ENCODE results near the gene EIF4E2.
A peak's percentile ranks its signal among the peaks of the same experiment; 100 is the strongest.

EIF4E2 gene

GRCh38 chr2:232550354-232551249, at the start of gene EIF4E2, which contains the start of gene TIGD1:
TSS of gene EIF4E2 (plus strand) at chr2:232550689. CDS start at chr2:232550725, 36 bp downstream.
TSS of gene TIGD1 (minus strand) at chr2:232550557. CDS start at chr2:232549882, 675 bp downstream.
- TF ChIP-seq EZH2 (IDR thresholded peaks at IDR 0.05) (no peak), POLR2AphosphoS5 (IDR thresholded peaks at IDR 0.05; ENCODE audit: borderline replicate concordance, low read depth, low read length) (peak; percentile 97)
- H3K9ac ChIP-seq (ENCODE audit: insufficient read length): peak within 1 kb of the TSS; percentile 100
- H3K9me3 ChIP-seq (ENCODE audit: low read depth, low read length): no peaks in the 10 kb centered on the region; the same call in 1 of the 2 replicates
- H3K36me3 ChIP-seq (ENCODE audit: insufficient read depth, low read length): peaks cover 32% of the 10 kb centered on the region
- peak; percentile 35 for DNase-seq (ENCODE audit: low read depth, low spot score)
- H3K4me3 ChIP-seq: peak within 1 kb of the TSS; percentile 100
- H3K27ac ChIP-seq: peak within 1 kb of the TSS; percentile 94

GRCh38 chr2:232501331-232501771, 49.1 kb upstream of the EIF4E2 start:
- Histone ChIP-seq H3K27ac (no peak overlapping the region), H3K9me3 (ENCODE audit: low read depth, low read length) (no peaks in the 10 kb centered on the region), H3K36me3 (ENCODE audit: insufficient read depth, low read length) (no peaks in the 10 kb centered on the region), H3K4me3 (no peak overlapping the region), H3K9ac (ENCODE audit: insufficient read length) (no peak overlapping the region)
- no peak for TF ChIP-seq EZH2 (IDR thresholded peaks at IDR 0.05)
- no peak for TF ChIP-seq FOXP2 (optimal IDR thresholded peaks at IDR 0.05; ENCODE audit: control extremely low read depth, extremely low read length, insufficient read depth)
- TF ChIP-seq POLR2AphosphoS5 (IDR thresholded peaks at IDR 0.05; ENCODE audit: borderline replicate concordance, low read depth, low read length): no peak
- no peak for DNase-seq (ENCODE audit: low read depth, low spot score)

- Histone ChIP-seq H3K4me3 (no peak overlapping the region), H3K9me3 (ENCODE audit: low read depth, low read length) (no peaks in the 10 kb centered on the region), H3K36me3 (ENCODE audit: insufficient read depth, low read length) (no peaks in the 10 kb centered on the region), H3K27ac (no peak overlapping the region), H3K9ac (ENCODE audit: insufficient read length) (no peak overlapping the region)
- TF ChIP-seq POLR2AphosphoS5 (IDR thresholded peaks at IDR 0.05; ENCODE audit: borderline replicate concordance, low read depth, low read length) (no peak), EZH2 (IDR thresholded peaks at IDR 0.05) (no peak), FOXP2 (optimal IDR thresholded peaks at IDR 0.05; ENCODE audit: control extremely low read depth, extremely low read length, insufficient read depth) (no peak)
- no peak for DNase-seq (ENCODE audit: low read depth, low spot score)
Observed at GRCh38 chr2:232501794-232502390, 48.6 kb upstream of the EIF4E2 start.

- no peak overlapping the region for H3K27ac ChIP-seq
- H3K9me3 ChIP-seq (ENCODE audit: low read depth, low read length): no peaks in the 10 kb centered on the region
- H3K9ac ChIP-seq (ENCODE audit: insufficient read length): no peak overlapping the region
- TF ChIP-seq EZH2 (IDR thresholded peaks at IDR 0.05) (no peak), FOXP2 (optimal IDR thresholded peaks at IDR 0.05; ENCODE audit: control extremely low read depth, extremely low read length, insufficient read depth) (no peak), POLR2AphosphoS5 (IDR thresholded peaks at IDR 0.05; ENCODE audit: borderline replicate concordance, low read depth, low read length) (no peak)
- H3K4me3 ChIP-seq: peak overlapping the region; percentile 28; the same call in 1 of the 2 replicates
- H3K36me3 ChIP-seq (ENCODE audit: insufficient read depth, low read length): no peaks in the 10 kb centered on the region
- DNase-seq (ENCODE audit: low read depth, low spot score): no peak
Observed at GRCh38 chr2:232502511-232502910, 48.0 kb upstream of the EIF4E2 start.

GRCh38 chr2:232502911-232503808, 47.3 kb upstream of the EIF4E2 start:
- H3K9ac ChIP-seq (ENCODE audit: insufficient read length): no peak overlapping the region
- no peak for DNase-seq (ENCODE audit: low read depth, low spot score)
- peak overlapping the region; percentile 72 for H3K4me3 ChIP-seq
- no peak overlapping the region for H3K27ac ChIP-seq
- no peak for TF ChIP-seq POLR2AphosphoS5 (IDR thresholded peaks at IDR 0.05; ENCODE audit: borderline replicate concordance, low read depth, low read length)
- peak; percentile 29 for TF ChIP-seq EZH2 (IDR thresholded peaks at IDR 0.05)
- TF ChIP-seq FOXP2 (optimal IDR thresholded peaks at IDR 0.05; ENCODE audit: control extremely low read depth, extremely low read length, insufficient read depth): no peak
- no peaks in the 10 kb centered on the region for H3K36me3 ChIP-seq (ENCODE audit: insufficient read depth, low read length)
- no peaks in the 10 kb centered on the region for H3K9me3 ChIP-seq (ENCODE audit: low read depth, low read length)

GRCh38 chr2:232503809-232504323, 46.6 kb upstream of the EIF4E2 start:
- TF ChIP-seq POLR2AphosphoS5 (IDR thresholded peaks at IDR 0.05; ENCODE audit: borderline replicate concordance, low read depth, low read length) (no peak), EZH2 (IDR thresholded peaks at IDR 0.05) (no peak), FOXP2 (optimal IDR thresholded peaks at IDR 0.05; ENCODE audit: control extremely low read depth, extremely low read length, insufficient read depth) (no peak)
- H3K9ac ChIP-seq (ENCODE audit: insufficient read length): no peak overlapping the region
- H3K27ac ChIP-seq: no peak overlapping the region
- H3K4me3 ChIP-seq: peak overlapping the region; percentile 72
- no peak for DNase-seq (ENCODE audit: low read depth, low spot score)
- no peaks in the 10 kb centered on the region for H3K36me3 ChIP-seq (ENCODE audit: insufficient read depth, low read length)
- H3K9me3 ChIP-seq (ENCODE audit: low read depth, low read length): no peaks in the 10 kb centered on the region

GRCh38 chr2:232504438-232504837, 46.1 kb upstream of the EIF4E2 start:
- no peak for DNase-seq (ENCODE audit: low read depth, low spot score)
- Histone ChIP-seq H3K4me3 (no peak overlapping the region), H3K9ac (ENCODE audit: insufficient read length) (no peak overlapping the region), H3K9me3 (ENCODE audit: low read depth, low read length) (no peaks in the 10 kb centered on the region), H3K27ac (no peak overlapping the region), H3K36me3 (ENCODE audit: insufficient read depth, low read length) (no peaks in the 10 kb centered on the region)
- TF ChIP-seq FOXP2 (optimal IDR thresholded peaks at IDR 0.05; ENCODE audit: control extremely low read depth, extremely low read length, insufficient read depth) (no peak), POLR2AphosphoS5 (IDR thresholded peaks at IDR 0.05; ENCODE audit: borderline replicate concordance, low read depth, low read length) (no peak), EZH2 (IDR thresholded peaks at IDR 0.05) (no peak)

All from SK-N-MC (cell line).